ENCODE measurements around the gene SAFB2. TPM values are rescaled to one million over a fixed set of nuclear protein-coding genes. Genes with fewer than 3 reads are reported as not detected.

SAFB2 gene
- total and polyA plus RNA-seq, 2 donors (not counting 3 experiments of a cell fraction or from before 2014, with no cell fraction given), result 24.6 to 85.9 TPM

DNA sequence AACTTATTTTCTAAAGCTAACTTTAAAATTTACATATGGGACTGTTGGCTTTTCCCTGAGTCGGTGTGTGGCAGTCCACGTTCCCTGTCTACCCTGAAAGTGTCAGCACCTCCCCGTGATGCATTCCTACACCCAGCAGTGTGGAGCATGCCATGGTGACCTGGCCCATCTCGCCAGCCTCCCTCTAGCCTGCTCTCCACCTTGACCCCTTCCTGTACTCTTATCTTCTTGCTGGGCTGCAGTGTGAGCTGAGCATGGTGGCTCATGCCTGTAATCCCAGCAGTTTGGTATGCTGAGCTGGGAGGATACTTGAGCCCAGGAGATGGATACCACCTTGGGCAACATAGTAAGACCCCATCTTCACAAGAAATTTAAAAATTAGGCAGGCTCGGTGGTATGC lies 32.4 kb upstream of the SAFB2 start:
- no peak for FAIRE-seq
- CTCF ChIA-PET, result interaction anchor here (1.0 to 1.5 kb wide), 2 partner anchors 10 to 35 kb away, joined by 3 to 4 read pairs; no protein-coding TSS in a partner anchor
- no peak overlapping the region for H3K27ac ChIP-seq (ENCODE audit: insufficient read depth, low read depth, low read length)
- BruUV-seq (replicated peaks), result no TSS peak
- H3K4me2 ChIP-seq (ENCODE audit: insufficient read depth, low read length), result no peak overlapping the region
- DNase-seq (ENCODE audit: low read depth, low spot score), result no peak
- no peak for TF ChIP-seq FOS (IDR thresholded peaks at IDR 0.05; ENCODE audit: borderline replicate concordance, insufficient read depth, low read length)
- TF ChIP-seq, protein P1, sequence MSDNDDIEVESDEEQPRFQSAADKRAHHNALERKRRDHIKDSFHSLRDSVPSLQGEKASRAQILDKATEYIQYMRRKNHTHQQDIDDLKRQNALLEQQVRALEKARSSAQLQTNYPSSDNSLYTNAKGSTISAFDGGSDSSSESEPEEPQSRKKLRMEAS (IDR thresholded peaks at IDR 0.05; ENCODE audit: insufficient read depth, insufficient read length), result no peak
- no peak for TF ChIP-seq MYC (IDR thresholded peaks at IDR 0.05; ENCODE audit: low read depth, low read length)
- TF ChIP-seq POLR2A (IDR thresholded peaks at IDR 0.05; ENCODE audit: low read depth, low read length), result no peak
- TF ChIP-seq GATA2 (IDR thresholded peaks at IDR 0.05; ENCODE audit: insufficient read depth, insufficient read length, low read depth, low read length), result no peak
- TF ChIP-seq EZH2 (IDR thresholded peaks at IDR 0.05; ENCODE audit: borderline replicate concordance, low read depth, low read length, severe bottlenecking), result no peak
- no peak for TF ChIP-seq POLR2AphosphoS5 (IDR thresholded peaks at IDR 0.05; ENCODE audit: insufficient read depth, low read depth, low read length)
- TF ChIP-seq, protein P2, sequence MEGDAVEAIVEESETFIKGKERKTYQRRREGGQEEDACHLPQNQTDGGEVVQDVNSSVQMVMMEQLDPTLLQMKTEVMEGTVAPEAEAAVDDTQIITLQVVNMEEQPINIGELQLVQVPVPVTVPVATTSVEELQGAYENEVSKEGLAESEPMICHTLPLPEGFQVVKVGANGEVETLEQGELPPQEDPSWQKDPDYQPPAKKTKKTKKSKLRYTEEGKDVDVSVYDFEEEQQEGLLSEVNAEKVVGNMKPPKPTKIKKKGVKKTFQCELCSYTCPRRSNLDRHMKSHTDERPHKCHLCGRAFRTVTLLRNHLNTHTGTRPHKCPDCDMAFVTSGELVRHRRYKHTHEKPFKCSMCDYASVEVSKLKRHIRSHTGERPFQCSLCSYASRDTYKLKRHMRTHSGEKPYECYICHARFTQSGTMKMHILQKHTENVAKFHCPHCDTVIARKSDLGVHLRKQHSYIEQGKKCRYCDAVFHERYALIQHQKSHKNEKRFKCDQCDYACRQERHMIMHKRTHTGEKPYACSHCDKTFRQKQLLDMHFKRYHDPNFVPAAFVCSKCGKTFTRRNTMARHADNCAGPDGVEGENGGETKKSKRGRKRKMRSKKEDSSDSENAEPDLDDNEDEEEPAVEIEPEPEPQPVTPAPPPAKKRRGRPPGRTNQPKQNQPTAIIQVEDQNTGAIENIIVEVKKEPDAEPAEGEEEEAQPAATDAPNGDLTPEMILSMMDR (IDR thresholded peaks at IDR 0.05; ENCODE audit: extremely low read depth in 1 of 2, insufficient read depth in 1 of 2, low read depth in 1 of 2, low read length in 2 of 2), result no peak
- TF ChIP-seq JUN (IDR thresholded peaks at IDR 0.05; ENCODE audit: borderline replicate concordance, insufficient read depth, insufficient read length, low read depth), result no peak
- peaks cover under 1% of the 10 kb centered on the region for H3K79me2 ChIP-seq (ENCODE audit: control insufficient read depth, insufficient read depth, low read length)
- intact Hi-C loops (cut with micrococcal nuclease), result no loop called here
- dilution Hi-C loops (cut with MboI; ENCODE audit: extremely low pct_ligation_motif_present, low sequenced_read_pairs), result no loop called here
- no peak overlapping the region for H3K9ac ChIP-seq (replicated peaks; ENCODE audit: extremely low read depth, insufficient read depth, low read length)
- no peak overlapping the region for H2AFZ ChIP-seq (ENCODE audit: low read depth, low read length)
- H3K4me3 ChIP-seq (replicated peaks in 1 of 3; ENCODE audit: insufficient read depth in 1 of 3, low read depth in 1 of 3, low read length in 3 of 3), result no peak overlapping the region
- H3K4me1 ChIP-seq (ENCODE audit: control insufficient read depth, extremely low read depth, insufficient read depth, low read length), result no peaks in the 10 kb centered on the region
- POLR2A ChIA-PET, result no interaction called here
- no peaks in the 10 kb centered on the region for H3K27me3 ChIP-seq (ENCODE audit: control insufficient read depth in 2 of 2, insufficient read depth in 2 of 2, low read length in 2 of 2)
- H4K20me1 ChIP-seq (replicated peaks; ENCODE audit: control insufficient read depth, extremely low read depth, insufficient read depth, low read length), result no peaks in the 10 kb centered on the region
- H3K36me3 ChIP-seq (ENCODE audit: control insufficient read depth in 2 of 2, extremely low read depth in 1 of 2, insufficient read depth in 2 of 2, low read length in 2 of 2), result peaks cover 22 to 47% of the 10 kb centered on the region in 2 experiments
- H3K9me1 ChIP-seq (replicated peaks; ENCODE audit: control insufficient read depth, extremely low read depth, insufficient read depth, low read length), result no peaks in the 10 kb centered on the region
- no peaks in the 10 kb centered on the region for H3K9me3 ChIP-seq (replicated peaks; ENCODE audit: control insufficient read depth, insufficient read depth, low read length)

Measured in endothelial cell of umbilical vein (primary cell).